IMR-90 (cell line): ENCODE data around the gene SDC3. TPM values are rescaled to one million over a fixed set of nuclear protein-coding genes. Genes with fewer than 3 reads are reported as not detected.

Experiments
- ATAC-seq: fragments of 200-7000 bp; cut with Tn5 transposase; 2 replicates; pipeline ENCODE4 v1.9.1; 2020; ENCODE audit warnings: low read depth, mild to moderate bottlenecking, moderate library complexity
- BruUV-seq: library from RNA; stranded (reverse); fragments of 400-500 nt; replicated peaks from 2 replicates; lab custom pipeline; 2021; lab: Mats Ljungman, UMichigan
- CTCF ChIA-PET: fragments of 300-600 bp; formaldehyde crosslinking; extraction: SDS; loops from one replicate; lab custom pipeline; 2021; ENCODE audit warnings: antibody characterized with exemption; lab: Yijun Ruan, JAX
- POLR2A ChIA-PET: fragments of 300-600 bp; sonication (Branson Sonifier 250); formaldehyde crosslinking; loops from one replicate; lab custom pipeline; 2022; ENCODE audit warnings: antibody characterized with exemption; ENCODE audit not compliant: unreplicated experiment; lab: Charles Lee
- DNase-seq: peaks from one replicate; pipeline ENCODE4 v3.0.0; 2013
- H2AFZ ChIP-seq: replicated peaks from 2 replicates; pipeline ENCODE3; 2013; ENCODE audit warnings: low read length, mild to moderate bottlenecking; ENCODE audit not compliant: poor library complexity
- H2AK5ac ChIP-seq: 2 replicates; pipeline ENCODE4 v1.6.1; 2013; ENCODE audit warnings: low read depth, low read length, inconsistent platforms
- H2AK9ac ChIP-seq: replicated peaks from 2 replicates; pipeline ENCODE3; 2013; ENCODE audit warnings: mild to moderate bottlenecking, low read depth, low read length, moderate library complexity; ENCODE audit not compliant: poor library complexity
- H2BK120ac ChIP-seq: 2 replicates; pipeline ENCODE4 v1.6.1; 2013; ENCODE audit warnings: low read depth, low read length, inconsistent platforms
- H2BK15ac ChIP-seq: 3 replicates; pipeline ENCODE4 v1.6.1; 2013; ENCODE audit warnings: low read depth, low read length, inconsistent platforms
- H2BK20ac ChIP-seq: 2 replicates; pipeline ENCODE4 v1.6.1; 2013; ENCODE audit warnings: low read depth, mild to moderate bottlenecking, inconsistent platforms, low read length, moderate library complexity
- H2BK5ac ChIP-seq: 2 replicates; pipeline ENCODE4 v1.6.1; 2013; ENCODE audit warnings: mild to moderate bottlenecking, low read depth, low read length, inconsistent platforms; ENCODE audit not compliant: poor library complexity, severe bottlenecking
- H3K14ac ChIP-seq: replicated peaks from 2 replicates; pipeline ENCODE4 v1.6.1; 2013; ENCODE audit warnings: low read depth, low read length, inconsistent platforms
- H3K18ac ChIP-seq: 2 replicates; pipeline ENCODE4 v1.6.1; 2013; ENCODE audit warnings: low read depth, low read length, control low read depth
- H3K23ac ChIP-seq: 2 replicates; pipeline ENCODE4 v1.6.1; 2013; ENCODE audit warnings: low read depth, low read length, inconsistent platforms
- H3K27ac ChIP-seq: 2 replicates; pipeline ENCODE4 v1.5.1; 2013; ENCODE audit warnings: mild to moderate bottlenecking, control low read depth, low read length; ENCODE audit not compliant: insufficient read depth
- H3K27me3 ChIP-seq: 2 replicates; pipeline ENCODE4 v1.6.1; 2013; ENCODE audit warnings: low read length; ENCODE audit not compliant: control insufficient read depth, insufficient read depth
- H3K36me3 ChIP-seq: 2 replicates; pipeline ENCODE4 v1.6.1; 2013; ENCODE audit warnings: low read length, mixed read lengths; ENCODE audit not compliant: control insufficient read depth, insufficient read depth
- H3K4ac ChIP-seq: 2 replicates; pipeline ENCODE4 v1.6.1; 2013; ENCODE audit warnings: low read depth, low read length, inconsistent platforms
- H3K4me1 ChIP-seq: 2 replicates; pipeline ENCODE4 v1.6.1; 2013; ENCODE audit warnings: low read length, mixed read lengths; ENCODE audit not compliant: control insufficient read depth, insufficient read depth
- H3K4me2 ChIP-seq: 2 replicates; pipeline ENCODE4 v1.6.1; 2013; ENCODE audit warnings: low read depth, mild to moderate bottlenecking, control low read depth, low read length, moderate library complexity
- H3K4me3 ChIP-seq: 2 replicates; pipeline ENCODE4 v1.5.1; 2013; ENCODE audit warnings: low read depth, mild to moderate bottlenecking, control low read depth, low read length, moderate library complexity; ENCODE audit not compliant: insufficient read depth
- H3K56ac ChIP-seq: 2 replicates; pipeline ENCODE4 v1.6.1; 2013; ENCODE audit warnings: low read length, inconsistent platforms; ENCODE audit not compliant: insufficient read depth; ENCODE audit errors: extremely low read depth
- H3K79me1 ChIP-seq, 2 experiments: 2 replicates each; pipeline ENCODE4 v1.6.1; 2013; ENCODE audit warnings: low read length in 2 of 2, inconsistent platforms in 1 of 2, low read depth in 1 of 2
- H3K9ac ChIP-seq: 2 replicates; pipeline ENCODE4 v1.6.1; 2013; ENCODE audit warnings: low read depth, low read length, control low read depth
- H3K9me1 ChIP-seq: 2 replicates; pipeline ENCODE4 v1.6.1; 2013; ENCODE audit warnings: low read length, inconsistent platforms; ENCODE audit not compliant: insufficient read depth
- H3K9me3 ChIP-seq: 2 replicates; pipeline ENCODE4 v1.6.1; 2013; ENCODE audit warnings: low read length; ENCODE audit not compliant: control insufficient read depth, insufficient read depth
- H4K20me1 ChIP-seq: 2 replicates; pipeline ENCODE4 v1.6.1; 2013; ENCODE audit warnings: low read length, inconsistent platforms; ENCODE audit not compliant: insufficient read depth
- H4K5ac ChIP-seq: 2 replicates; pipeline ENCODE4 v1.6.1; 2013; ENCODE audit warnings: mild to moderate bottlenecking, low read depth, low read length, control low read depth
- H4K8ac ChIP-seq, 2 experiments: 2 replicates each; pipeline ENCODE4 v1.6.1; 2013; ENCODE audit warnings: low read depth in 2 of 2, low read length in 2 of 2, control low read depth in 1 of 2, inconsistent platforms in 1 of 2
- H4K91ac ChIP-seq: 2 replicates; pipeline ENCODE4 v1.6.1; 2013; ENCODE audit warnings: low read depth, low read length, inconsistent platforms; ENCODE audit not compliant: insufficient read depth
- CEBPB ChIP-seq: IDR thresholded peaks from 2 replicates; pipeline ENCODE4 v1.6.1; 2012; ENCODE audit warnings: low read depth, low read length, improper control_type of control experiment
- CHD1 ChIP-seq: IDR thresholded peaks from 2 replicates; pipeline ENCODE4 v1.6.1; 2012; ENCODE audit warnings: low read depth, low read length, improper control_type of control experiment
- FOS ChIP-seq: fragments of 150-350 bp; IDR thresholded peaks from 2 replicates; pipeline ENCODE4 v1.6.1; 2016; ENCODE audit warnings: low read depth, low read length
- MXI1 ChIP-seq: IDR thresholded peaks from 2 replicates; pipeline ENCODE4 v1.6.1; 2012; ENCODE audit warnings: low read depth, mild to moderate bottlenecking, low read length, moderate library complexity, borderline replicate concordance
- NFE2L2 ChIP-seq: fragments of 150-350 bp; IDR thresholded peaks from 2 replicates; pipeline ENCODE4 v1.6.1; 2016; ENCODE audit warnings: low read depth, mild to moderate bottlenecking, low read length
- RAD21 ChIP-seq: IDR thresholded peaks from 2 replicates; pipeline ENCODE4 v1.6.1; 2012; ENCODE audit warnings: low read length, improper control_type of control experiment
- RFX5 ChIP-seq: IDR thresholded peaks from 2 replicates; pipeline ENCODE4 v1.8.0; 2012; ENCODE audit warnings: low read depth, mild to moderate bottlenecking, low read length, moderate library complexity
- SMC3 ChIP-seq: fragments of 150-350 bp; IDR thresholded peaks from 2 replicates; pipeline ENCODE4 v1.6.1; 2016; ENCODE audit warnings: low read depth, mild to moderate bottlenecking, antibody characterized with exemption, low read length, moderate library complexity
- WGBS, 2 experiments: methylation state at CpG; one replicate each; pipeline versions ENCODE4 v1.1.5 to v1.1.7; 2013; ENCODE audit warnings: missing lambda C conversion rate in 2 of 2; ENCODE audit not compliant: insufficient read length in 1 of 2; ENCODE audit errors: extremely low coverage in 2 of 2; 5-methylcytosine and 5-hydroxymethylcytosine counted together
- dilution Hi-C: fragments of 300-500 bp; cut with HindIII; formaldehyde crosslinking; loops from one replicate; pipeline ENCODE4 v1.14.3; 2018; ENCODE audit warnings: low sequenced_read_pairs; ENCODE audit not compliant: unreplicated experiment
- in situ Hi-C: fragments of 300-500 bp; cut with MboI; formaldehyde crosslinking; loops from 3 replicates; pipeline ENCODE4 v1.14.3; 2019; ENCODE audit warnings: low sequenced_read_pairs, inconsistent platforms, mixed read lengths
- intact Hi-C: fragments of 100-400 bp; cut with micrococcal nuclease; formaldehyde crosslinking; loops from 2 replicates; pipeline ENCODE4 v1.10.0; 2022
- polyA plus RNA-seq, 3 experiments: library from polyadenylated mRNA; depleted of rRNA; stranded (reverse); fragments of >200 nt; gene quantifications; 2 replicates each; pipeline ENCODE4 v1.2.3, GENCODE V29; 2012; ENCODE audit warnings: low replicate concordance in 1 of 3
- total RNA-seq: library from RNA; depleted of rRNA; stranded (reverse); fragments of >200 nt; gene quantifications from 2 replicates; pipeline ENCODE4 v1.2.3, GENCODE V29; 2012

SDC3 gene
- total and polyA plus RNA-seq, 2 of the 4 experiments (the other 2 are of a cell fraction) = 13.1 to 71.5 TPM

DNA sequence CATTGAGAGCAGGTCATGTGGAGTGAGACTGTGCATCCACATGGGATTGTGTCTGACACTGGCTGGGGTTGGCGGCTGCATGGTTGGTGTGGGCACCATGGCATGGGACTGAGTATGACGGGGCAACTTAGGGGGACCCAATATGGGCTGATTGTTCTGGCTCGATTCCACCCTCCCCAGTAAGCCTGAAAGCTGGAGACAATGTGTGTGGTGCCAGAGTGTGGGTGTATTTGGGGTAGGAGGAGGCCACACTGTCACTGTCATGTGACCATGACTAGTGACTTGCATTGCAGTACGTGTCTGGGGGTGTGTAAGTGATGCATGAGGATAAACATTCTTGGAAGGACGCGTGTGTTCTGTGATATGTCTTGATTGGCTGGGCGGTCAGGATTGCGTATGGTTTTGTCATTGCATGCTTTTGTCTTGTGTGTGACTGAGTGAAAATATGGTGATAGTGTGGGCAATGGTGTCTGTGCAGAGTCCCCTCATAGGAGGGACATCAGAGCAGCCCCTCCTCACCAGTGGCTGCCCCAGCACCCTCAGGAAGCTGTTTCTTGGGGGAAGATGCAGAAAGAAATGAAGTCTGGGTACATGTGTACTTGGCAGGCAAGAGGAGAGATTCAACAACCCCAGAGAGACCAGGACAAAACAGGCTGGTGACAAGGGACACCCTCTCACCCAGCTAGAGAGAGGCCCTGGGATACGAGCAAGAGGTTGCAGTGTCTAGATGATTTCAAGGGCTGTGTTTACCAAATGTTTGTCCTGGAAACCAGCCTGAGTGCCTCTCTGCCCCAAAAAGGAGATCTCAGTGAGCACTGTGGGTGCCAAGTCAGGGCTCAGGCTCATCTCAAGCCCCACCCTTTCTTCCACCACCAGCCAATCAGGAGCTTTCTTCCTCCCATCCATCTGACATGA lies 36.3 kb downstream of the SDC3 start:
- peaks cover 13% of the 10 kb centered on the region; the same call in 1 of the 2 replicates for H3K9me1 ChIP-seq
- no peak overlapping the region for H3K18ac ChIP-seq
- no peak overlapping the region for H4K91ac ChIP-seq
- POLR2A ChIA-PET = no interaction called here
- no peak overlapping the region for H3K4ac ChIP-seq
- H2BK120ac ChIP-seq = no peak overlapping the region
- dilution Hi-C loops = no loop called here
- H2AFZ ChIP-seq = no peak overlapping the region
- peaks cover 16% of the 10 kb centered on the region for H3K9me3 ChIP-seq
- no peak for ATAC-seq
- no peak overlapping the region for H2BK20ac ChIP-seq
- H2AK5ac ChIP-seq = peak overlapping the region; percentile 7; the same call in 1 of the 2 replicates
- CTCF ChIA-PET = no interaction called here
- in situ Hi-C loops = no loop called here
- no peak overlapping the region for H3K27ac ChIP-seq
- no peak overlapping the region for H3K23ac ChIP-seq
- TF ChIP-seq CEBPB (no peak), RFX5 (no peak), SMC3 (no peak), CHD1 (no peak), FOS (no peak), MXI1 (no peak), NFE2L2 (no peak), RAD21 (no peak)
- H3K4me2 ChIP-seq = no peak overlapping the region
- H3K36me3 ChIP-seq = peaks cover 47% of the 10 kb centered on the region
- peaks cover 5 to 29% of the 10 kb centered on the region in 2 experiments; a peak in 3 of 4 replicates for H3K79me1 ChIP-seq
- DNase-seq = no peak
- peaks cover 5% of the 10 kb centered on the region for H3K4me1 ChIP-seq
- H4K20me1 ChIP-seq = no peaks in the 10 kb centered on the region
- no peak overlapping the region for H2BK15ac ChIP-seq
- H3K14ac ChIP-seq = no peak overlapping the region
- no peak overlapping the region for H4K8ac ChIP-seq
- peak overlapping the region; percentile 58 for H2AK9ac ChIP-seq
- BruUV-seq = TSS peak; percentile 74
- H3K56ac ChIP-seq = no peak overlapping the region
- no peaks in the 10 kb centered on the region for H3K27me3 ChIP-seq
- H3K4me3 ChIP-seq = no peak overlapping the region
- no peak overlapping the region for H3K9ac ChIP-seq
- H2BK5ac ChIP-seq = no peak overlapping the region
- 100% methylated on average over 6 of the region's 9 CpGs; no CpG with 5 or more reads in 1 of the 2 experiments for WGBS, 2 experiments
- intact Hi-C loops = no loop called here
- no peak overlapping the region for H4K5ac ChIP-seq
